Measurements from ENCODE around the gene PHLPP2. TPM values are rescaled to one million over a fixed set of nuclear protein-coding genes. Genes with fewer than 3 reads are reported as not detected.
"Not testable (repeated sequence)": the region's sequence is repeated elsewhere in the genome, so short reads cannot be mapped to it uniquely, and the experiment has no call there.

The PHLPP2 gene
- total RNA-seq, 4 donors from 2014 or later, result 0.49 to 5.7 (median 1.7) TPM

- 11 to 14% methylated on average over 17 to 19 of the region's 19 CpGs for WGBS, 2 donors
- TF ChIP-seq POLR2A (IDR thresholded peaks at IDR 0.05) (no peak), CTCF (IDR thresholded peaks at IDR 0.05) (peak; percentile 58 to 84 (median 73))
Observed at GRCh38 chr16:71610936-71611871, 113.3 kb downstream of the PHLPP2 start.

GRCh38 chr16:71610447-71610846 is 114.1 kb downstream of the PHLPP2 start:
- TF ChIP-seq POLR2A (IDR thresholded peaks at IDR 0.05), result no peak
- TF ChIP-seq CTCF (IDR thresholded peaks at IDR 0.05), result no peak
- H3K27me3 ChIP-seq, result peaks cover 0 to 57% (median 0%) of the 10 kb centered on the region in 4 donors
- intact Hi-C loops (cut with DNase I), result loop anchor here (10.0 kb wide), 1 partner anchor 196 kb away; no protein-coding TSS in a partner anchor

More at GRCh38 chr16:71610936-71611871, 113.3 kb downstream of the PHLPP2 start:
- no peak overlapping the region for H3K4me3 ChIP-seq
- intact Hi-C loops (cut with DNase I), result loop anchor here (10.0 kb wide), 1 partner anchor 196 kb away; no protein-coding TSS in a partner anchor
- H3K27ac ChIP-seq, result no peak overlapping the region
- H3K4me1 ChIP-seq, result peaks cover 0 to 5% (median 0%) of the 10 kb centered on the region in 3 donors
- H3K9me3 ChIP-seq, result no peaks in the 10 kb centered on the region
- DNase-seq, result no peak
- H3K36me3 ChIP-seq, result no peaks in the 10 kb centered on the region
- peaks cover 0 to 64% (median 0%) of the 10 kb centered on the region in 4 donors for H3K27me3 ChIP-seq

GRCh38 chr16:71609066-71609465 is 115.4 kb downstream of the PHLPP2 start:
- Histone ChIP-seq H3K4me1 (peaks cover 0 to 5% (median 0%) of the 10 kb centered on the region in 3 donors), H3K36me3 (no peaks in the 10 kb centered on the region), H3K9me3 (no peaks in the 10 kb centered on the region), H3K4me3 (no peak overlapping the region), H3K27ac (no peak overlapping the region), H3K27me3 (peaks cover 0 to 43% (median 0%) of the 10 kb centered on the region in 4 donors)
- TF ChIP-seq CTCF (IDR thresholded peaks at IDR 0.05), result no peak
- no peak for TF ChIP-seq POLR2A (IDR thresholded peaks at IDR 0.05)
- DNase-seq, result no peak
- WGBS, 2 donors, result 26 to 38% methylated on average over 2 of the region's 2 CpGs
- intact Hi-C loops (cut with DNase I), result no loop called here

More at GRCh38 chr16:71610447-71610846, 114.1 kb downstream of the PHLPP2 start:
- Histone ChIP-seq H3K4me3 (no peak overlapping the region), H3K36me3 (no peaks in the 10 kb centered on the region), H3K4me1 (peaks cover 0 to 5% (median 0%) of the 10 kb centered on the region in 3 donors), H3K9me3 (no peaks in the 10 kb centered on the region), H3K27ac (no peak overlapping the region)
- DNase-seq, result no peak
- WGBS, 2 donors, result 72 to 82% methylated on average over 3 to 4 of the region's 4 CpGs

- Histone ChIP-seq H3K36me3 (no peaks in the 10 kb centered on the region), H3K9me3 (no peaks in the 10 kb centered on the region), H3K4me3 (no peak overlapping the region), H3K27me3 (peaks cover 0 to 4% (median 0%) of the 10 kb centered on the region in 4 donors), H3K4me1 (no peaks in the 10 kb centered on the region), H3K27ac (no peak overlapping the region)
- TF ChIP-seq CTCF (IDR thresholded peaks at IDR 0.05), result no peak
- no peak for TF ChIP-seq POLR2A (IDR thresholded peaks at IDR 0.05)
- intact Hi-C loops (cut with DNase I), result no loop called here
- WGBS, 2 donors, result 70 to 73% methylated on average over 2 to 5 of the region's 8 CpGs
- DNase-seq, result no peak
Observed at GRCh38 chr16:71600822-71601221, 123.7 kb downstream of the PHLPP2 start.

- H3K4me1 ChIP-seq; DNase-seq; H3K27ac ChIP-seq; H3K9me3 ChIP-seq; H3K4me3 ChIP-seq; H3K27me3 ChIP-seq; H3K36me3 ChIP-seq; intact Hi-C loops (cut with DNase I): not testable (repeated sequence)
- WGBS, 2 donors, result 26 to 31% methylated on average over 2 of the region's 2 CpGs
Observed at GRCh38 chr16:71598426-71598825, 126.1 kb downstream of the PHLPP2 start.

- DNase-seq; H3K4me1 ChIP-seq; H3K36me3 ChIP-seq; H3K27ac ChIP-seq; intact Hi-C loops (cut with DNase I); H3K9me3 ChIP-seq; H3K4me3 ChIP-seq: not testable (repeated sequence)
- H3K27me3 ChIP-seq, result peaks cover 0 to 19% (median 0%) of the 10 kb centered on the region in 4 donors
- WGBS, 2 donors, result 68 to 77% methylated on average over 5 to 6 of the region's 7 CpGs
Observed at GRCh38 chr16:71595340-71595826, 129.1 kb downstream of the PHLPP2 start.

All from esophagus squamous epithelium (tissue), 5 donors.